Loucy (cell line): ENCODE measurements around the gene IZUMO1R.

Experiments used
- CTCF ChIP-seq: fragments of 200-600 bp; sonication (generic); conservative IDR thresholded peaks from 2 replicates; pipeline ENCODE4 v1.5.1; 2014; ENCODE audit warnings: mild to moderate bottlenecking, antibody characterized with exemption, low read length
- EZH2phosphoT487 ChIP-seq: fragments of 200-600 bp; IDR thresholded peaks from 2 replicates; pipeline ENCODE4 v1.6.1; 2018; ENCODE audit warnings: antibody characterized with exemption, mild to moderate bottlenecking, moderate library complexity, borderline replicate concordance

- no peak for TF ChIP-seq CTCF
- no peak for TF ChIP-seq EZH2phosphoT487
Observed at GRCh38 chr11:94336033-94336432, 31.7 kb downstream of the IZUMO1R start.
